AG04450 (cell line): ENCODE results near the gene VTCN1. TPM values are rescaled to one million over a fixed set of nuclear protein-coding genes. Genes with fewer than 3 reads are reported as not detected.

Source experiments
- CTCF ChIA-PET: fragments of 300-600, 350-600 bp; formaldehyde crosslinking; extraction: SDS; loops from one replicate; lab custom pipeline; 2022; ENCODE audit warnings: antibody characterized with exemption, inconsistent platforms; lab: Charles Lee
- POLR2A ChIA-PET: fragments of 350-600 bp; formaldehyde crosslinking; extraction: SDS; loops from one replicate; lab custom pipeline; 2021; ENCODE audit warnings: antibody characterized with exemption, inconsistent platforms; lab: Yijun Ruan, JAX
- DNase-seq: peaks from one replicate; pipeline ENCODE4 v3.0.0-alpha.2; 2011; ENCODE audit warnings: low read depth, low spot score
- H3K27ac ChIP-seq: one replicate; pipeline ENCODE4 v1.5.1; 2012; ENCODE audit warnings: low read depth, low read length, control low read depth
- H3K27me3 ChIP-seq: one replicate; pipeline ENCODE4 v1.6.0; 2012; ENCODE audit warnings: low read length; ENCODE audit not compliant: control insufficient read depth, insufficient read depth
- H3K4me3 ChIP-seq: 2 replicates; pipeline ENCODE4 v1.5.1; 2011; ENCODE audit warnings: mild to moderate bottlenecking, low read depth, low read length, control low read depth
- H3K9me3 ChIP-seq: 2 replicates; pipeline ENCODE4 v1.5.1; 2012; ENCODE audit warnings: low read length; ENCODE audit not compliant: control insufficient read depth, insufficient read depth
- CTCF ChIP-seq: IDR thresholded peaks from 2 replicates; pipeline ENCODE4 v1.5.1; 2011; ENCODE audit warnings: low read depth, low read length, control low read depth, inconsistent platforms
- polyA plus RNA-seq: library from polyadenylated mRNA; depleted of rRNA; stranded (reverse); fragments of >200 nt; gene quantifications from 2 replicates; pipeline ENCODE4 v1.2.3, GENCODE V29; 2011

Gene VTCN1
- polyA plus RNA-seq, 1 experiment: not detected

GRCh38 chr1:117201808-117202207 is 8.9 kb downstream of the VTCN1 start:
- no peak for DNase-seq
- TF ChIP-seq CTCF: no peak
- Histone ChIP-seq H3K9me3 (no peaks in the 10 kb centered on the region), H3K27me3 (peaks cover 22% of the 10 kb centered on the region), H3K4me3 (no peak overlapping the region), H3K27ac (no peak overlapping the region)
- POLR2A ChIA-PET: no interaction called here
- CTCF ChIA-PET: interaction anchor here (1.0 kb wide), 2 partner anchors 73 to 83 kb away, joined by 3 to 5 read pairs; no protein-coding TSS in a partner anchor

- Histone ChIP-seq H3K27me3 (peaks cover 18% of the 10 kb centered on the region), H3K27ac (no peak overlapping the region), H3K4me3 (no peak overlapping the region), H3K9me3 (no peaks in the 10 kb centered on the region)
- TF ChIP-seq CTCF: no peak
- CTCF ChIA-PET: no interaction called here
- no peak for DNase-seq
- POLR2A ChIA-PET: no interaction called here
Measured at GRCh38 chr1:117198097-117198496, 12.6 kb downstream of the VTCN1 start.

- no peaks in the 10 kb centered on the region for H3K9me3 ChIP-seq
- no peak overlapping the region for H3K4me3 ChIP-seq
- CTCF ChIA-PET: interaction anchor here (1.2 kb wide), 1 partner anchor 95 kb away, joined by 3 read pairs; no protein-coding TSS in a partner anchor
- no peak for DNase-seq
- POLR2A ChIA-PET: no interaction called here
- H3K27ac ChIP-seq: no peak overlapping the region
- TF ChIP-seq CTCF: no peak
- H3K27me3 ChIP-seq: no peaks in the 10 kb centered on the region
Measured at GRCh38 chr1:117189726-117190125, 21.0 kb downstream of the VTCN1 start.

- POLR2A ChIA-PET: no interaction called here
- no peak for DNase-seq
- Histone ChIP-seq H3K4me3 (no peak overlapping the region), H3K27me3 (no peaks in the 10 kb centered on the region), H3K9me3 (no peaks in the 10 kb centered on the region), H3K27ac (no peak overlapping the region)
- CTCF ChIA-PET: interaction anchor here (1.2 to 1.7 kb wide), 2 partner anchors 66 to 96 kb away, joined by 3 to 4 read pairs; no protein-coding TSS in a partner anchor
- no peak for TF ChIP-seq CTCF
Measured at GRCh38 chr1:117188816-117189437, 21.8 kb downstream of the VTCN1 start.

GRCh38 chr1:117188170-117188815 is 22.4 kb downstream of the VTCN1 start:
- Histone ChIP-seq H3K27ac (no peak overlapping the region), H3K9me3 (no peaks in the 10 kb centered on the region), H3K27me3 (no peaks in the 10 kb centered on the region), H3K4me3 (no peak overlapping the region)
- no peak for TF ChIP-seq CTCF
- POLR2A ChIA-PET: no interaction called here
- CTCF ChIA-PET: interaction anchor here (0.6 to 1.7 kb wide), 5 partner anchors 59 to 497 kb away, joined by 3 to 4 read pairs (median 3); no protein-coding TSS in a partner anchor
- no peak for DNase-seq
